Fibroblast of mammary gland (primary cell): Measurements from ENCODE around the gene ITPRIP.

ENCODE experiments used
- DNase-seq: peaks from one replicate; pipeline ENCODE4 v3.0.0-alpha.2; 2010; ENCODE audit warnings: low read depth
- H3K4me3 ChIP-seq: 2 replicates; pipeline ENCODE4 v1.5.1; 2011; ENCODE audit warnings: low read depth, mild to moderate bottlenecking, low read length, moderate library complexity; ENCODE audit not compliant: control insufficient read depth
- CTCF ChIP-seq: conservative IDR thresholded peaks from 2 replicates; pipeline ENCODE4 v1.5.1; 2011; ENCODE audit warnings: low read depth, low read length, inconsistent platforms; ENCODE audit not compliant: control insufficient read depth, insufficient read depth

The ITPRIP gene

DNA sequence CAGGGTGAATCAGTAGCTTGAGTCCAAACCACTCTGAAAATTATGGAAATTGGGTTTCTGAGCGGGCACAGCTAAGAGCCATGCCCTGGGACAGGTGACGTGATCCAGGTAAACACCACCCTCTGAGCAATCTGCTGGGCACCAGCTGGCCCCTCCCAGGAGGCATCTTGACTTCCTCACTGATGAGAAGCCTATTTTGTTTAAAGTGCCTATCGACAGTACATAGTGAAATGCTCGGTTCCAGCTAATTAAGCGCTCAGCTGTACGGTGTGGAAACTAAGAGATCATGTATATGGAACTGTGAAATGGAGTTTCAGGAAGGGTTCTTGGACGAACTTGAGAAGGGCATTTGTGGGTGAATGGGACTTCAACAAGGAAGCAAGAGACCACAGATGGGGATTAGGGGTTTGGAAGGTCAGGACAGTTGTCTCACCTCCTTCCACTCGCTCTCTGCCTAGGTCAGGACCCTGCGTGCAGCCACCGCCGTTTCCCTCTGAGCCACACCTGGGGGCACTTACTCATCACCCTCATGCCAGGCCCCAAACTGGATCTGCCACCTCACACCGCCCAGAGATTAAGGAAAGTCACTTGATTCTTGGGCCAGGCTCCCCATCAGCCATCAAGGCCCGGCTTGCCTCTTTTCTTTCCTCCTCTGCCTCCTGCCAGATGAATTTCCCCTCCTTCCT is 3.2 kb downstream of the ITPRIP start:
- H3K4me3 ChIP-seq, result no peak overlapping the region
- peak; percentile 20 for DNase-seq
- TF ChIP-seq CTCF, result no peak

- DNase-seq, result peak; percentile 15
- no peak overlapping the region for H3K4me3 ChIP-seq
- no peak for TF ChIP-seq CTCF
Measured at GRCh38 chr10:104334561-104334960, 3.7 kb downstream of the ITPRIP start.

DNA sequence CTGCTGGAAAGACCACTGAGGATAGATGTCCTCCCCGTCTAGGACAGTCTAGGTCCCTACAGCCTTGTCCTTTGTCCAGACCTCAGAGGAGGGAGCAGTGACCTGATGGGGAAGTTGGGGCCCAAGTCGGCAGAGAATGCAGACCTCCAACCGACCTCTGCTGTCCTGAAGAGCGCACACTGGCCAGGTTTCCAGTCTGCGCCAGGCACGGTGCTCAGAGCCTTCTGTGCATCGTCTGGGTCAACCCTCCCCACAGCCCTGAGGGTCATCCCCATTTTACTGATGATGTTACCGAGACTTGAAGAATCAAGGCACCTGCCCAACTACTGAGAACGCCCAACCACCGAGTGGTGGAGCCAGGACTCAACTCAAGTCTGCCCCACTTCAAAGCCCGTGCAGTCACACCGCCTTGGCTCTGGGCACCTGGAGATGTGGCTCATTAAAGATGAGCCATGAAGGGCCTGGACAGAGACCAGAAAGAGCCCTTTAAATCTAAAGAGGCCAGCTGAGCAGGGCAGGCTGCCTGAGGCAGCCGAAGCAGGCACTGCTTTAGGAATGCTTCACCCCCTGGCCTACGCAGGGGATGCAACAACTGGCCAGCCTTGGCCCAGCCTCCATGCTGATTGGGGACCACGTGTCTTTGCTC is 4.4 kb downstream of the ITPRIP start:
- TF ChIP-seq CTCF, result no peak
- peak; percentile 37 for DNase-seq
- no peak overlapping the region for H3K4me3 ChIP-seq

DNA sequence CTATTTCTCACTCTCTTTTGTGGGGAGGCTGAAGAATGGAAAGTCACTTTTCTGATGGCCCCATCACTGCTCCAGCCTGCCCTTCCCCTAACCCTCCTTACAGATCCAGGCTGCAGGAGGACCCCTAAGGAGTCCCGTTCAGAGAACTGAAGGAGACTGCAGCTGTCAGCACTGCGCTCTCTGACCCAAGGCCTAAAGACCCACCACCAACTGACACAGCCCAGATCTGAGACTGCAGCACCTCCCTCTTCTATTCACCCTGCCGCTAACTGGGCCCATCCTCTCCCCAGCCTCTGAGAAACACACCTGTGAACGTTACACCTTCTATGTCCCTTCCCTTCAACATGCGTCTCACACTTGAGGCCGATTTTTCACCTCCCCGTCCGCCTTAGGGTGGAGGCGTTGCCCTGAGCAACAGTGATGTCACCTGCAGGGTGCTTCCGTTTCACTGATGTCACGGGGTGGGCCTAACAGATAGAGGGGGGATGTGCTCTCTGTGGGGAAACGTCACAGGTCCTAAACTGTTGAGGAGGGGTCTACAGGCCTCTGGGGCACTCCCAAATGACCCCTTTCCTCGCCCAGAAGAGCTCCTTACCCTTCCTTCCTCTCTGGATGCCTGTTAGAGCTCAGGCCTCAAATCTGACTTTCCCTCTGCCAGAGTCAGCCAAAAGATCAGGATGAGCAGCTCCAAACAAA is 5.1 kb downstream of the ITPRIP start:
- DNase-seq, result peak; percentile 25
- TF ChIP-seq CTCF, result no peak
- no peak overlapping the region for H3K4me3 ChIP-seq

- DNase-seq, result peak; percentile 38
- no peak overlapping the region for H3K4me3 ChIP-seq
- TF ChIP-seq CTCF, result no peak
Measured at GRCh38 chr10:104332243-104333031, 5.8 kb downstream of the ITPRIP start.

- no peak for TF ChIP-seq CTCF
- no peak overlapping the region for H3K4me3 ChIP-seq
- DNase-seq, result peak; percentile 81
Measured at GRCh38 chr10:104331208-104331838, 6.9 kb downstream of the ITPRIP start.
